ENCODE measurements around the gene MAGT1.
"Not testable (repeated sequence)": the region's sequence is repeated elsewhere in the genome, so short reads cannot be mapped to it uniquely, and the experiment has no call there.

Gene MAGT1

DNA sequence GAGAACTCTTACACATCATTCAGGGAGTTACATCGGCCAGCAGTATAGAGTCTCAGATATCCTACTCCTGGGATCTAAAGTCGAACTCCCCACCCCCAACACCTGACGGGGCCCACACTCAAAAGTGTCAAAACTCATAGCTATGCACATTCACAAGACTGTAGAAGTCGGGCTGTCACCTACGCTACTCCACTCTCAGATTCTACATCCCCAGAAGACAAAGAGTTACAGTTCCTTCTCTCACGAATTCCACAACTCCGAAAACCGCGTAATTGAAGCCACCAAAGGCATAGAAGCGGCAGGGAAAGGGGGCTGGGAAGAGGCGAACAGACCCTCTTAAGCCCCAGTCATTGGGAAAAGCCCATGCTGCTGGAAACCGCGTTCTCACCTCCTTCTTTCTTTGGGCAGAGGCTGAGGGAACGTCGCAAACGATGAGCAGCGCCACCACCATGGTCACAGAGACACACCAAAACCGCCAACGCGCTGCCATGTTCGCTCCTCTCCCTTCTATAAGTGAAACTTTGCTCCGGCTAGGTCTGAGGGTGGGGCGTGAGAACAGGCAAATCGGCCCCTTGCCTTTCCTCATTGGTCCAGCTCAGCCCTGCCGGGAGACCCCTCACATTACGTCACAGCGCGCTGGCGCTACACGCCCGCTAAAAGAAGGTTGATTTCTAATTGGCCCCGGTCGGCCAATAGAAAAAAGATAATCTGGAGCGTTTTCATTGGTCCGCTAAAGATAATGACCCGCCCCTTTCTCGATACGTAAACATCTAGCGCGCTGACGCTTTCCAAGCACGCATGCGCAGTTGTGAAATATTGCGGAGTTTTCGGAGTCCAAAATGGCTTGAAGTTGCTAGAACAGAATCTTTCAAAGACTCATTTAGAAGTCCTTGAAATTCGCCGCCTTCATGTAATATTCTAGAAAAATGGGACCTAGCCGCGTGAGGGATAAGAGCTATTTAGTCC lies at the start of gene MAGT1:
Gene MAGT1 (minus strand): TSS at position 515 of the 966 bp plus-strand sequence. CDS start 25 bp downstream, at position 490.
- DNase-seq = peak; percentile 93 to 99 (median 98)

DNA sequence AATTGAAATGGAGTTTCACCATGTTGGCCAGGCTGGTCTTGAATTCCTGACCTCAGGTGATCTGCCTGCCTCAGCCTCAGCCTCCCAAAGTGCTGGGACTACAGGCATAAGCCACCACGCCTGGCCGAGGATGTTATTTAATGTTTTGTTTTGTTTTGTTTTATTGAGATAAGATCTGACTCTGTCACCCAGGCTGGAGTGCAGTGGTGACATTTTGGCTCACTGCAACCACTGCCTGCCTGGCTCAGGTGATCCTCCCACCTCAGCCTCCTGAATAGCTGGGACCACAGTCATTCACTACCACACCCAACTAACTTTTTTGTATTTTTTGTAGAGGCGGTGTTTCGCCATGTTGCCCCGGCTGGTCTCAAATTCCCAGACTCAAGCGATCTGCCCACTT lies 49.8 kb upstream of the MAGT1 start:
- not testable (repeated sequence) for DNase-seq

DNA sequence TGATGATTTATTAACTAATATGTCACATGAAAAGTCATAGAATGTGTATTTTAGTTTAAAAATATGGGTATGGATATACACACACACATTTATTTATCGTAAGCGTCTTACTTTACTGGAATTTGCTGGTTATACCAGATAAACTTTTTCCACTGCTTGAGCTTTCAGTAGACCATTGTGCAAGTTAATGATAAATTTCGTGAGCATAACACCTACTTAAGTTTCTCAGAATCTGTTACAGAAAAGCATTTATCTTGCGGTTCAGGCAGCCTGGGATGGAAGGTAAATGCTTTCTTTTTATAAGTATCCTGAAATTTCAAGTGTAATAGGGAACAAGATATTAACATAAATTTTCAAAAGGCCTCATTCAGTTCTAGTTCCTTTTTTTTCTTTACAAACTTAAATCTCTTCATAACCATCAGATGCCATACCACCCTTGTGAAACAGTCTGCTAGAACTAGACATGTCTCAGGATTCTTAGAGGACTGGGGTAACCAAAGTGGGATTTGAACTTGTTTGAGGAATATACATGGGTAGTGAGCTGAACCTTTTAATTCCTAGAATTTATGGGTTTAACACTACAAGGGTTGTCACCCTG lies 42.9 kb upstream of the MAGT1 start:
- no peak for DNase-seq

DNA sequence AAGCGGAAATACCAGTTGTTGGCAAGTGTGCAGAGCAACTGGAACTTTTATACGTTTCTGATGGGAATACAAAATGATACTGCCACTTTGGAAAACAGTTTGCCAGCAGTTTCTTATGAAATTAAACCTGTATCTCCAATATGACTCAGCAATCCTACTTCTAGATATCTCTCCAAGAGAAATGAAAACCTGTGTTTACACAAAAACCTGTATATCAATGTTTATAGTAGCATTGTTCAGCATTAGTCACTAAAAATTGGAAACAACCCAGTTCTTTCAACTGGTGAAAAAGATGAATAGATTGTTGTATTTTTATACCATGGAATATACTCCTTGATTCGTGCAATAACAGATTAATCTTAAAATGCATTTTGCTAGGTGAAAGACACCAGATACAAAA lies 42.1 kb upstream of the MAGT1 start:
- no peak for DNase-seq

DNA sequence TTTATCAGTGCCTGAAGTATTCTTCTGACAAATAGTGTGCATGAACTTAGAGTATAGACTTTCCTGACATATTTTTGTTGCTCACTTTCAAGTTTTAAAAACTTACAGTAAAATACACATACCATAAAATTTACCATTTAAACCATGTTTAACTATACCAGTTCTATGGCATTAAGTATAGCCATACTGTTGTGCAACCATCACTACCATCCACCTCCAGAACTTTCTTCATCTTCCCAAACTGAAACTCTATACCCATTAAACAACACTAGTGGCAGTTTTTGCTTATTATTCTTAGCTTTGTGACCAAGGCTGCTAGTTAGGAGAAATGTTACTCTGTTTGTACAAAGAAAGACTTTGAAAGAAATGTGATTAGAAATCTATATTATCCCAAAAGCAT lies 41.1 kb upstream of the MAGT1 start:
- DNase-seq = no peak

DNA sequence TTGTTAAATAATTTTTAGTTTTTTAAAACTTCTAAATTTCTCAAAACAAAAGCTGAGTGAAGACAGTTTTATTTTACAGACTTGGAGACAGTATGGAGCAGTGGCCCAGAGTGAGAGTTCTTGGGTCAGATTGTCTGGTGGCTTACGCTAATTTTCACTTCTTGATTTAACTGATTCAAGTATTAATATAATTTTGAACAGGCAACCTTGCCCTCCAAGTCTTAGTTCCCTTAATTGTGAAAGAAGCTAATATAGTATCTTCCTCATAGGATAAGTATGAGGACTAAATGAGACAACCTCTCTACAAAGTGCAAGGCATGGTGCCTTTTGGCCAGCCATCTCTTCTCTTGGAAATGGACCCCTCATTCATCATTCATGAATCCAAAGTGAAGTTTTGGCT lies 40.7 kb upstream of the MAGT1 start:
- DNase-seq = no peak

DNA sequence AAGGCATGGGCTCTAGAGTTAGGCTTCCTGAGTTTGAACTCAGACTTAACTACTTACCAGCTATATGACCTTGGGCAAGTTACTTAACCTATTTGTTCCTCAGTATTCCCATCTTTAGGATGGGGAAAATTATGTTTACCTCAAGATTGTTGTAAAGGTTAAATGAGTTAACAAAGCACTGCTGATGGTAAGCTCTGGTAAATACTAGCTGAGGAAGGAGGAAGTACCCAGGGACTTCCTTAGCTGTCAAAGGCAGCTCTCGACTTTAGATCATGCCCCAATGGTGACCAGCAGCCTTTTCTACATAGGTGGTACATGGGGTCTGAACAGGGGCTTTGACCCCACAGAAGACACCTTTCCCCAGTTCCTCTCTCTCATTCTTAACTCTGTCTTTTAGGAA lies 35.3 kb upstream of the MAGT1 start:
- no peak for DNase-seq

DNA sequence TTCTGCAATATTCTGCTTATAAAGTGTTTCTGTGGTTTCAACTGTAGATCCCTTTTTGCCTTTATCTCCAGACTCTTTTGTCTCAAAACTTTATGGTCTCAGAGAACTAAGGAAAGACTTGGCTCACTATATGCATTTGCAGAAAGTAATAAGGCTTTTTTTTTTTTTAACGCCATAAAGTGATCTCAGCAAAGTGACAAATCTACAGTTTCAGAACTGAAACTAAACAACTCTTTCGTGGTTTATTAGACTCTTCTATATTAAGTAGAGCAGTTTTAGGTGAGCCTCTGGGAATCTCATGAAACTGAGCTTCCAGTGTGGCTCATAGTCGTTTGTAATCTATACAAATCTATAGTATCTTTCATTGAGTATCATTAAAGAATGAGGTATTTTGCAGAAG lies 30.5 kb upstream of the MAGT1 start:
- DNase-seq = no peak

DNA sequence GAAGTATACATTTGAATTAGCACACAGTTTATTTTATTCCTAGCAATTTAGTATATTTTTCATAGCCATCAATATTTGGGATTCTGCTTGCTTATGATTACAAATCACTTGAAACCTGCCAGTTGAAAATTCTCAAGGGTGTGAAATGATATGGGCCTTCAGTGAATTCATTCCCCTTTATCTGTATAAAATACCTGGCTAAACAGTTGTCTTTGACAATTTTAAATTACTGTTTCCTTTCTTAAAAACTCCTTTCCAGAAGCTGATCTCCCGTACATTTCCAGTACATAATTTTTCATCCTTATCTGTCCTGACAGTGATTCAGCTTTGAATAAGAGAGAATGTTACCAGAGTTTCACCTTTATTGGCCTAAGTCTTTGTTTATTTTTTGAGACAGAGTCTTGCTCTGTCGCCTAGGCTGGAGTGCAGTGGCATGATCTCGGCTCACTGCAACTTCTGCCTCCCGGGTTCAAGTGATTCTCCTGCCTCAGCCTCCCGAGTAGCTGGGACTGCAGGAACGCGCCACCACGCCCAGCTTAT lies 29.2 kb upstream of the MAGT1 start:
- DNase-seq = no peak

DNA sequence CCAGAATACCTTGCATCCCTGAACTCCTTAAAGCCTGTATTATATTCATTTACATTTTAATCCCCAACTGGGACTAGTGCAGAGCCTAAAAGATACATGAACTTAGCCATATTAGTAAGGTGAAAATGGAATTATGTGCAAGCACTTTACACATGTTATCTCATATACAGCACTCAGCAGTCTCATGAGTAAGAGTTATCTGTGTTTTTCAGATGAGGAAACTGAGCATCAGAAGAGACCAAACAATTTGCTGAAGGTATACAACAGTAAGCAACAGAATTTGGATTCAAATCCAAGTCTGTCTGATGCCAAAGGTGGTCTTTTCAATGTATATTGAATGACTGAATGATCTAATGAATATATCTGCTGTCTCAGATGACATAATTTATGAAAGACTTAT lies 27.6 kb upstream of the MAGT1 start:
- no peak for DNase-seq

DNA sequence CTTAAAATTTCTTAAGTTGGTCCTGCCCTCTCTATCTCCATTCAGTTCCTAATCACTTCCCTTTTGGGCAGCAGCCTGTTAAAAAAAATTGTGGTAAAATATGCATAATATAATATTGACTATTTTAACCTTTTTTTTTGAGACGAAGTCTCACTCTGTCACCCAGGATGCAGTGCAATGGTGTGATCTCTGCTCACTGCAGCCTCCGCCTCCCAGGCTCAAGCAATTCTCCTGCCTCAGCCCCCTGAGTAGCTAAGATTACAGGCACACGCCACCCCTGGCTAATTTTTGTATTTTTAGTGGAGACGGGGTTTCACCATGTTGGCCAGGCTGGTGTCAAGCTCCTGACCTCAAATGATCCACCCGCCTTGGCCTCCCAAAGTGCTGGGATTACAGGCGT lies 24.1 kb upstream of the MAGT1 start:
- DNase-seq = not testable (repeated sequence)

DNA sequence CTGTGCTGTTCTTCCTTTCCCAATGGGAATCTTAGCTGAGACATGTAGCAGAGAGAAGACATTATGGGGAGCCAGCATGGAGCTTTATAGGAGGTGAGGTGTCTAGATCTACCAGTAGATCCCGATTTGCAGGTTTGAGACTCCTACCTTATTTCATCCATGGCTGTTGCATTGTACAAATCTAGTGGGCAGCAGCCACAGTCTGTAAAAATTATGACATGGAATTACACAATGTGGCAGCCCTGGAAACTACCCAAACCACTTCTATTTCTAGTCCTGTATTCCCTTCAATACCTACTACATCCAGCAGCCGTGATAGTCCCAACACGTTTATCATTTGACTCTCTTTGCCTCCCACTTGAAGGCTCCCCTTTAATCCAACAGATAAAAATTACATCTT lies 23.3 kb upstream of the MAGT1 start:
- no peak for DNase-seq

DNA sequence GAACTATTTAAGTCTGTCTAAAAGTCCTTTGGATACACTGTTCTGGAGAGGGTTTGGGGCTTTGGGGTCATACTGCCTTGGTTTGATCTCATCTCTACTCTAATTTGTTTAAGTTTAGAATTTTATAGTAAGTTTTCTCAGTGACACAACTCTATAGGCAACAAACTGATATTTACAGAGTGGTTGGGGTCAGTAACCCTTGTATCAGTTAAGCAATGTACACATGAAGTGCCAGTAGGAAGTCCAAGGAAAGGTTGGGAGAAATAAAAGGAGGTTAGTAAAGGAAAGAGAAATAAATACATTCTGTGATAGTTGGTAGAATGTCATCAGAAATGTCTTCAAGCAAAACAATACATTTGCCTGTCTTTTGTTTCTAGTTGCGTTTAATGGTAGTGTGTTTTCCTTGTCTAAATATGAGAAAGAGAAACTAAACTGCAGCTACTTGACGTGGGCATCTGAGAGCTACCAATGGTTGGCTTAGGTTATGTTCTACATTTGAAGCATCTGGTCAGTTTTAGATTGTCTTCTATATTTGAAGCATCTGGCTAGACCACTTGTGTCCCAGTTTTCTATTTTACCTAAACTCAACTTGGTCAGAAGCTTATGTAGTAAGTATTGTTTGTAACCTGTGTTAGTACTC lies 22.2 kb upstream of the MAGT1 start:
- DNase-seq = no peak

DNA sequence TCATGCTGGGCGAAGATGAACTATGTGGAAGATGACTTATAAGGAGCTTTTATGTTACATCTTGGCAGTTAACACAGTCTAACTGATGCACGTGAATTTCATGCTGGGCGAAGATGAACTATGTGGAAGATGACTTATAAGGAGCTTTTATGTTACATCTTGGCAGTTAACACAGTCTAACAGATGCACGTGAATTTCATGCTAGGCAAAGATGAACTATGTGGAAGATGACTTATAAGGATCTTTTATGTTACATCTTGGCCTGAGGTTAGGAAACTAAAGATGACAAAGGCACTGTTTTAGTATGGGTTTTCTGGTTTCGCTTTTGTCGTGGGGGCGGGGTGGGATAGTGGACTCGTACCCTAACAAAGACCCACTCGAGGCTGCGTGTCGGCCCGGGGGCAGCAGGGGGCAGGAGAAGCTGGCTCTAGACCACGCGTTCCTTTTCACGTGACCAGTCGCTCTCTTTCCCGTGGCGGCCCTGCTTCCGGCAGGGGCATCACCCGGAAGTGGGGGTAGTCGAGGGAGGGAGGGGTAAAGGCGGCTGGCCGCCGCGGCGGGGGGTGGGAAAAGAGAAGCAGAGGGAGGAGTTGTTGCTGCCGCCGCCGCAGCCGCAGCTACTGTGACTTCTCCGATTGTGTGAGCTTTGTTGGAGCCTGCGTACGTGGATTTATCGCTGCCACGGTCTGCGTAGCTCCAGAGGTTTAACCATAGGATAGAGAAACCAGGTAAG lies 15.0 kb upstream of the MAGT1 start, which contains the start of gene ATP7A:
Gene ATP7A (plus strand): TSS at position 586 of the 733 bp plus-strand sequence. CDS start 60,949 bp downstream, outside the sequence.
- DNase-seq = peak; percentile 83 to 95 (median 89)

DNA sequence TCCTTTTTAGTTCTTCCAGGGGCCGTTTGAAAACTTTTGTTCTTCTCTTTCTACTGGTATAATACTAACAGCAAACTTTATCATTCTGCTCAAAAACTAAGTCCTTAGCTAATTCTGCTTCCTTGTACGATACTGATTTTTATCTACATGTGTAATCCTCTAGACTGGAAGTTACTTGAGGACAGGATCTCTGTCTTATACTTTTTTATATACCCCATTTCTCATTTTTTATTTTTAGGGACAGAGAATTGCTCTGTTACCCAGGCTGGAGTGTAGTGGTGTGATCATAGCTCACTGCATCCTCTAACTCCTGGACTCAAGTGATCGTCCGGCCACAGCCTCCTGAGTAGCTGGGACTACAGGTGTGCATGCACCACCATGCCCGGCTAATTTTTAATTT lies 6.3 kb upstream of the MAGT1 start:
- DNase-seq = no peak

DNA sequence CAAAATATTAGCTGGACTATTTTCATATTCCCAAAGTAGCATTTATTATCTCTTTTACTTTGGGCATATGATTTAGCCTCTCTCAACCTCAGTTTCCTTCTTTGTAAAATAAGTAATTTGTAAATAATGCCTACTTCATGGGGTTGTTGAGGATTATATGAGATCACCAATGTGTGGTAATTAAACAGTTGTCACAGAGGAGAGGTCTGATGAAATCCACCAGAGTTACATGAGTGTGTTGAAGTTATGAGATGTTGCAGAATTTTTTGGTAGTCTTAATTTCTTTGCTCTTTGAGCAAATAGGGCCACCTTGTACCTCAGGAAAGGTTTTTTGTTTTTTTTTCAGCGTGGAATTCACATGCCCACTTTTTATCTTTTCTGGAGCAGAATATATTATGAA lies 5.5 kb upstream of the MAGT1 start:
- DNase-seq = no peak

DNA sequence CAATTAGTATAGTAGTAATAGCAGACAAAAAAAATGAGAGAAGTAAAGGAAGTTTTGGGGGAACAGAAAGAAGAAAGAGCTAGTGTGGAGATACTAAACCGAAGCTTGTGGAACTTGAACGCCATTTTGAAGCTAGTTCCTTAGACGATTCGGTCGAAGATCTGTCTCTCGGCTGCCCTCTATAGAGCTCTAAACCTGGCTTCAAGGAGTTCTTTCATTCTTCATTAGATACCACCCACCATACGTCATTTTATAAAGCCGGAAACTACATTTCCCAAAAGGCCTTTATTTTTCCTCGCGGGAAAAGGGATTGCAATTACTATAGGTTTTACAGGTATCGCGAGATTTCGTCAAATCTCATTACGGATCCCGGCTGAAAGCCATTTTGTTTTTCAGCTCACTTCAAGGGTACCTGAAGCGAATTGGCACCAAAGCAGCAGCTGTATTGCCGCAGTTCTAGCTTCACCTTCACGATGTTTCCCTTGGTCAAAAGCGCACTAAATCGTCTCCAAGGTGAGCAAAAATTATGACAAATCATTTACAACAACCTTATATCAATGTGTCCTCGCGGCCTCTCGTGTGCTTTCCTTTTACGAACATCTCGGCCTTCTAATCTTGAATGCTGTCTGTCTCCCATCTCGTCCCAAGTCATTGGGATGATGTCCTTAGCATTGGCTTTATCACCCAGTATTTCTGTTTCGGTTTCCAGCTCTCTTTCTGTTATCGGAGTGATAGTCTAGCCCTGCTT lies 4.0 kb upstream of the MAGT1 start, which contains the start of gene COX7B:
Gene COX7B (plus strand): TSS at position 388 of the 748 bp plus-strand sequence. CDS start 86 bp downstream, at position 474.
- peak; percentile 88 to 98 (median 97) for DNase-seq

DNA sequence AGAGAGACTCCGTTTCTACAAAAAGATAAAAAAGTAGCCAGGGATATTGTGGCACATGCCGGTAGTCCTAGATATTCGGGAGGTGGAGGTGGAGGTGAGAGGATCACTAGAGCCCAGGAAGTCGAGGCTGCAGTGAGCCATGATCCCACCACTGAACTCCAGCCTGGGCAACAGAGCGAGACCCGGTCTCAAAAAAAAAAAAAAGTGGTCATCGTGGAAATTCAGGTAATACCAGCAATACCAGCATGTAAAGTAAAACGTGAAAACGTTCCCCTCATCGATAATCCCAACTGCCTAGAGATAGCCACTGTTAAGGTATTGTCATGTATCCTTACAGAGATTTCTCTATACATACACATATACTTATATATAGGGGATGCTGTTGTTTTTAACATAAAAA lies 1.5 kb downstream of the MAGT1 start:
- DNase-seq = no peak

DNA sequence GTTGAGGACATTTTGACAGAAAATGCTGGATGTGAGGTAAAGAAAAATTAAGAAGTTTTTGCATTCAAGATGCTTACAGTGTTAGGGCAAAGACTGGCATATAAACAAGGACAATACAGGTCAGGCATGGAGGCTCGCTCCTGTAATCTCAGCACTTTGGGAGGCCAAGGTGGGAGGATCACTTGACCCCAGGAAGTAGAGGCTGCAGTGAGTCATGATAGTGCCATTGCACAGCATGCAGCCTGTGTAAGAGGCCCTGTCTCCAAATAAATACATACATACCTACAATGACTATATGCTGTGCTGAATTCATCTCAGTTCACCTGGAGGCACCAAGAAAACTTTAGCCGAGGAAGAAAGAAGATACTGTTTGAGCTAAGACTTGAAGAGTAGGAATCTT lies 2.3 kb downstream of the MAGT1 start:
- DNase-seq = no peak

DNA sequence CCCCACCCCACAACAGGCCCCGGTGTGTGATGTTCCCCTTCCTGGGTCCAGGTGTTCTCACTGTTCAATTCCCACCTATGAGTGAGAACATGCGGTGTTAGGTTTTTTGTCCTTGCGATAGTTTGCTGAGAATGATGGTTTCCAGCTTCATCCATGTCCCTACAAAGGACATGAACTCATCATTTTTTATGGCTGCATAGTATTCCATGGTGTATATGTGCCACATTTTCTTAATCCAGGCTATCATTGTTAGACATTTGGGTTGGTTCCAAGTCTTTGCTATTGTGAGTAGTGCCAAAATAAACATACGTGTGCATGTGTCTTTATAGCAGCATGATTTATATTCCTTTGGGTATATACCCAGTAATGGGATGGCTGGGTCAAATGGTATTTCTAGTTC lies 13.8 kb downstream of the MAGT1 start:
- not testable (repeated sequence) for DNase-seq

DNA sequence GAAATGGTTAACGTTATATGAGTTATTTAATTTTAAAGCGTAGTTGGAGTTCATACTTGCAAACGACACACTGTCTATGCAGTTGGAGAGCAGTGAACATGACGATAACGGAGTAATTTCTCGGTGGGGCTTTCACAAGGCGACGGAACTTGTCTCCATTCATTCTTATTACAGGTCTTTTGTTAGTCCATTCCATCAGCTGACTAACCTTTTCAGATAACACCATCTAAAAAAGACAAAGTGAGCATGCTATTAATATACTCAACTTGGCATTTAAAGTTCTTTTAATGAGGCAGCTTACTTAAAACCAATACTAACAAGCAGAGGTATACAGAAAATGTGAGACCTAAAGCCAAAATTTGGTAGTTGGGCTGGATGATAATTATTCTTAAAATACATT lies 19.9 kb downstream of the MAGT1 start:
- DNase-seq = no peak

DNA sequence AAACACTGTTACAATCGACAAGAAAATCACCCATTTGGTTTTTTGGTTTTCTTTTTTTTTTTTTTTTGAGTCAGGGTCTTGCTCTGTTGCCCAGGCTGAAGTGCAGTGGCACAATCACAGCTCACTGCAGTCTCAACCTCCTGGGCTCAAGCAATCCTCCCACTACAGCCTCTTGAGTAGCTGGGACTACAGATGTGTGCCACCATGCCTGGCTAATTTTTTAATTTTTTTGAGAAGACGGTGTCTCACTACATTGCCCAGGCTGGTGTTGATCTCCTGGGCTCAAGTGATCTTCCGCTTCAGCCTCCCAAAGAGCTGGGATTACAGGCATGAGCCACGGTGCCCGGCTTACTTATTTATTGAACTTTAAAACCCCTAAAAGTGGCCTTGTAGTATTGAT lies 63.7 kb downstream of the MAGT1 start:
- not testable (repeated sequence) for DNase-seq

Measured in NCI-H1417 (cell line).